Measurements from ENCODE around the gene SCO1. TPM values are rescaled to one million over a fixed set of nuclear protein-coding genes. Genes with fewer than 3 reads are reported as not detected.

Gene SCO1
- total RNA-seq, 1 experiment from 2014 or later = 60.3 TPM

DNA sequence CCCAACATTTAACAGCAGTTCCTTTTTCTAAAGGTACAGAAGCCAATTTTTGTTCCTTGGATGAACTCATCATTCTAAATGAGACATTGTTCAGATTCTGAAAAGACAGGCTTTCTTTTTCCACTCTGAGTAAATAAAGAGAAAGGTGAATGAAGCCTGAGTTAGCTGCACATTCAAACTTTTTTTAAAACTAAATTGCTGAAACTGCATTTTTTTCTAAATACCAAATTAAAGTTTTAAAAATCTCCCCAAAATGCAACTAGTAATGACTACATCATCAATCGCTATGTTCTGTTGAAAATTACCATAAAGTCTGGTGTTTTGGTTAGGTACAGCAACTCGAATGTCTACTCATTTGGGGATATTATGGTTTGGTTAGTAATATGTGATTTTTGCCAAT lies 9.8 kb downstream of the SCO1 start:
- Histone ChIP-seq H3K79me2 (ENCODE audit: insufficient read depth, low read length) (peaks cover 2% of the 10 kb centered on the region; the same call in 1 of the 2 replicates), H3K79me1 (ENCODE audit: insufficient read depth, low read depth, low read length, poor library complexity, severe bottlenecking) (peaks cover 5% of the 10 kb centered on the region), H3K4me1 (ENCODE audit: insufficient read depth, low read length) (no peaks in the 10 kb centered on the region), H2AK5ac (ENCODE audit: insufficient read length, low read length) (no peak overlapping the region), H2AFZ (ENCODE audit: low read length) (no peak overlapping the region), H4K91ac (ENCODE audit: insufficient read length, low read depth, low read length) (no peak overlapping the region), H3K23me2 (ENCODE audit: insufficient read length, low read depth, low read length, poor library complexity, severe bottlenecking) (no peaks in the 10 kb centered on the region), H2BK5ac (ENCODE audit: insufficient read length, low read length) (no peak overlapping the region), H3K9me3 (ENCODE audit: control insufficient read depth, low read depth, low read length) (no peaks in the 10 kb centered on the region), H3K4me2 (ENCODE audit: insufficient read depth, insufficient read length, low read length) (no peak overlapping the region), H3T11ph (ENCODE audit: low read length) (no peak overlapping the region), H3K27me3 (ENCODE audit: insufficient read depth, low read length) (no peaks in the 10 kb centered on the region), H3K27ac (ENCODE audit: insufficient read length, low read depth, low read length) (no peak overlapping the region), H4K8ac (replicated peaks; ENCODE audit: insufficient read length, low read depth, low read length) (no peak overlapping the region), H3K23ac (ENCODE audit: insufficient read length, low read depth, low read length) (no peak overlapping the region), H2BK120ac (ENCODE audit: low read depth, low read length, poor library complexity, severe bottlenecking) (no peak overlapping the region), H4K5ac (ENCODE audit: insufficient read length, low read depth, low read length) (no peak overlapping the region), H3K18ac (ENCODE audit: insufficient read length, low read depth, low read length) (no peak overlapping the region), H3K4ac (ENCODE audit: low read depth, low read length) (no peak overlapping the region), H2BK15ac (ENCODE audit: low read depth, low read length) (no peak overlapping the region), H4K20me1 (ENCODE audit: control insufficient read depth, insufficient read depth, insufficient read length) (no peaks in the 10 kb centered on the region), H3K14ac (ENCODE audit: insufficient read depth, low read length) (no peak overlapping the region), H2BK20ac (ENCODE audit: low read depth, low read length, poor library complexity, severe bottlenecking) (no peak overlapping the region), H2BK12ac (ENCODE audit: insufficient read length, low read depth, low read length) (no peak overlapping the region), H3K9ac (ENCODE audit: extremely low read depth, insufficient read length, low read length) (no peak overlapping the region), H3K56ac (ENCODE audit: insufficient read length, low read depth, low read length) (no peak overlapping the region)
- TF ChIP-seq, protein P1, sequence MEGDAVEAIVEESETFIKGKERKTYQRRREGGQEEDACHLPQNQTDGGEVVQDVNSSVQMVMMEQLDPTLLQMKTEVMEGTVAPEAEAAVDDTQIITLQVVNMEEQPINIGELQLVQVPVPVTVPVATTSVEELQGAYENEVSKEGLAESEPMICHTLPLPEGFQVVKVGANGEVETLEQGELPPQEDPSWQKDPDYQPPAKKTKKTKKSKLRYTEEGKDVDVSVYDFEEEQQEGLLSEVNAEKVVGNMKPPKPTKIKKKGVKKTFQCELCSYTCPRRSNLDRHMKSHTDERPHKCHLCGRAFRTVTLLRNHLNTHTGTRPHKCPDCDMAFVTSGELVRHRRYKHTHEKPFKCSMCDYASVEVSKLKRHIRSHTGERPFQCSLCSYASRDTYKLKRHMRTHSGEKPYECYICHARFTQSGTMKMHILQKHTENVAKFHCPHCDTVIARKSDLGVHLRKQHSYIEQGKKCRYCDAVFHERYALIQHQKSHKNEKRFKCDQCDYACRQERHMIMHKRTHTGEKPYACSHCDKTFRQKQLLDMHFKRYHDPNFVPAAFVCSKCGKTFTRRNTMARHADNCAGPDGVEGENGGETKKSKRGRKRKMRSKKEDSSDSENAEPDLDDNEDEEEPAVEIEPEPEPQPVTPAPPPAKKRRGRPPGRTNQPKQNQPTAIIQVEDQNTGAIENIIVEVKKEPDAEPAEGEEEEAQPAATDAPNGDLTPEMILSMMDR (conservative IDR thresholded peaks at IDR 0.05) = no peak
- Mint-ChIP-seq H3K27me3 (ENCODE audit: low read depth) (no peaks in the 10 kb centered on the region), H3K27ac (no peak overlapping the region), H3K9me3 (no peaks in the 10 kb centered on the region), H3K36me3 (ENCODE audit: insufficient read depth in 1 of 3, low read depth in 3 of 3) (peaks cover 40 to 89% (median 82%) of the 10 kb centered on the region in 3 experiments; a peak in 6 of 7 replicates), H3K4me1 (no peaks in the 10 kb centered on the region; a peak in 2 of 4 replicates), H3K4me3 (no peak overlapping the region)
- no CpG with 5 or more reads among the region's 2 CpGs for WGBS (ENCODE audit: extremely low coverage, insufficient read length, low lambda C conversion rate)
- DNase-seq = no peak
